ENCODE results near the gene NAAA.

NAAA gene

DNA sequence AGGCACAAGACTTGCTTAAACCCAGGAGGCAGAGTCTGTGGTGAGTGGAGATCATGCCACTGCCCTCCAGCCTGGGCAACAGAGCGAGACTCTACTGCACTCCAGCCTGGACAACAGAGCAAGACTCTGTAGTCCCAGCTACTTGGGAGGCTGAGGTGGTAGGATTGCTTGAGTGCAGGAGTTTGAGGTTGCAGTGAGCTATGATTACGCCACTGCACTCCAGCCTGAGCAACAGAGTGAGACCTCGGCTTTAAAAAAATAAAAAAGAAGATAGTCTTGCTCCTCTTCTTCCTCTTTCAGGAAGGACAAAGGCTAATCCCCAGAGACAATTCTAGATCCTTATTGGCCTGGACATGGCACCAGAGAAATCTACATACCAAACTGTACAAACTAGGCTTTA is 32.8 kb downstream of the NAAA start:
- no peak overlapping the region for H3K4me3 ChIP-seq (ENCODE audit: low read depth, low read length)
- TF ChIP-seq, protein P1, sequence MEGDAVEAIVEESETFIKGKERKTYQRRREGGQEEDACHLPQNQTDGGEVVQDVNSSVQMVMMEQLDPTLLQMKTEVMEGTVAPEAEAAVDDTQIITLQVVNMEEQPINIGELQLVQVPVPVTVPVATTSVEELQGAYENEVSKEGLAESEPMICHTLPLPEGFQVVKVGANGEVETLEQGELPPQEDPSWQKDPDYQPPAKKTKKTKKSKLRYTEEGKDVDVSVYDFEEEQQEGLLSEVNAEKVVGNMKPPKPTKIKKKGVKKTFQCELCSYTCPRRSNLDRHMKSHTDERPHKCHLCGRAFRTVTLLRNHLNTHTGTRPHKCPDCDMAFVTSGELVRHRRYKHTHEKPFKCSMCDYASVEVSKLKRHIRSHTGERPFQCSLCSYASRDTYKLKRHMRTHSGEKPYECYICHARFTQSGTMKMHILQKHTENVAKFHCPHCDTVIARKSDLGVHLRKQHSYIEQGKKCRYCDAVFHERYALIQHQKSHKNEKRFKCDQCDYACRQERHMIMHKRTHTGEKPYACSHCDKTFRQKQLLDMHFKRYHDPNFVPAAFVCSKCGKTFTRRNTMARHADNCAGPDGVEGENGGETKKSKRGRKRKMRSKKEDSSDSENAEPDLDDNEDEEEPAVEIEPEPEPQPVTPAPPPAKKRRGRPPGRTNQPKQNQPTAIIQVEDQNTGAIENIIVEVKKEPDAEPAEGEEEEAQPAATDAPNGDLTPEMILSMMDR (IDR thresholded peaks at IDR 0.05; ENCODE audit: control insufficient read depth, extremely low read depth, insufficient read depth) = no peak
- no peak for DNase-seq (ENCODE audit: low read depth)

DNA sequence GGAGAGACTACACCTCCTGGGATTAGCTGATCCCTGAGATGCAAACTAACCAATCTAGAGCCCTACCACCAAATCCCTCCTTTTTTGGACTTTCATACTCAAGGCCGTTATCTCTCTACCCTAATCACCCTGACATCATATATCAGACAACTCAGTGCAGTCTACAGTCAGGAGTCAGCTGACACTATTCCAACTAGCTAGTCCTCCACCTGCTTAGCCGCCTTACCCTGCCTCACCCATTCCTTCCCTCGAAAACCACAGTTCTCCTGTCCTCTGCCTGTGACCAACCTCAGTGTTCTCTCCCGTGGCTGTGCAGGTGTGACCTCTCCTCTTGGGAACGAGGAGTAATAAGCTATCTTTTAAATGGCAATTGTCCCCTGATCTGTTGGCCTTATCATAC is 36.7 kb downstream of the NAAA start:
- DNase-seq (ENCODE audit: low read depth) = no peak
- no peak overlapping the region for H3K4me3 ChIP-seq (ENCODE audit: low read depth, low read length)
- TF ChIP-seq, protein P1 (IDR thresholded peaks at IDR 0.05; ENCODE audit: control insufficient read depth, extremely low read depth, insufficient read depth) = no peak

DNA sequence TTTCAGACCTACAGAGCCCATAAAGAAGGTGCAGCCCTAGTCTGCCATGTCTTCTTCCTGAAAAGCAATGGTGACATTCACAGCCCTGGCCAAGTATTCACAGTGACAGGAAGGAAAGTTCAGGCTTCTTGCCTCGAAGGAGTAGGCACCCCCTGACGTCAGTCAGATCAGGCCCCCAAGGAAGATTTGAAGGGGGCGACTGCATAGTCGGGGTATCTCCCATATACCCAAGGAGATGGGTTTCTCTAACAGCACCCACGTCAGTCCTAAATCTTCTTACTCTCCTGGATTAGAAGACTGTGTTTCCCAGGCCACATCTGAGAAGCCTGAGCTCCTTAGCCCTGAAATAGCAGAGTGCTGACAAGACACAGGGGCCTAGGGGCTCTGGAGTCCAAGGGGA is 38.5 kb downstream of the NAAA start, which contains the start of gene PPEF2:
TSS of gene PPEF2 (minus strand) at position 101 of the 400 bp plus-strand sequence. CDS start 6,127 bp downstream, outside the sequence.
- no peak for DNase-seq (ENCODE audit: low read depth)
- TF ChIP-seq, protein P1 (IDR thresholded peaks at IDR 0.05; ENCODE audit: control insufficient read depth, extremely low read depth, insufficient read depth) = no peak
- no peak within 1 kb of the TSS for H3K4me3 ChIP-seq (ENCODE audit: low read depth, low read length)

DNA sequence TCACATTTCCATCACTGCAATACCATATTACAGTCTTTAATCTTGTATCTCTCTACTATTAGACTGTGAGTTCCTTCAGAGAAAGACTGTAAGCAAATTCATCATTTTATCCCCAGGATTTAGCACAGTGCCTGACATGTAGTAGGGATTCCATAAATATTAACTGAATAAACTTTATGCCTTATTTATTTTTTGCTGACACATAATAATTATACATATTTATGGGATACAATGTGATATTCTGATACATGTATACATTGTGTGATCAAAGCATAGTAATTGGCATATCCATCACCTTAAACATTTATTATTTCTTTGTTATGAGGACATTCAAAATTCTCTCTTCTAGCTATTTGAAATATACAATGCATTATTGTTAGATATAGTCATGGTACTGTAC is 42.3 kb downstream of the NAAA start:
- DNase-seq (ENCODE audit: low read depth) = no peak
- TF ChIP-seq, protein P1 (IDR thresholded peaks at IDR 0.05; ENCODE audit: control insufficient read depth, extremely low read depth, insufficient read depth) = no peak
- H3K4me3 ChIP-seq (ENCODE audit: low read depth, low read length) = no peak overlapping the region

DNA sequence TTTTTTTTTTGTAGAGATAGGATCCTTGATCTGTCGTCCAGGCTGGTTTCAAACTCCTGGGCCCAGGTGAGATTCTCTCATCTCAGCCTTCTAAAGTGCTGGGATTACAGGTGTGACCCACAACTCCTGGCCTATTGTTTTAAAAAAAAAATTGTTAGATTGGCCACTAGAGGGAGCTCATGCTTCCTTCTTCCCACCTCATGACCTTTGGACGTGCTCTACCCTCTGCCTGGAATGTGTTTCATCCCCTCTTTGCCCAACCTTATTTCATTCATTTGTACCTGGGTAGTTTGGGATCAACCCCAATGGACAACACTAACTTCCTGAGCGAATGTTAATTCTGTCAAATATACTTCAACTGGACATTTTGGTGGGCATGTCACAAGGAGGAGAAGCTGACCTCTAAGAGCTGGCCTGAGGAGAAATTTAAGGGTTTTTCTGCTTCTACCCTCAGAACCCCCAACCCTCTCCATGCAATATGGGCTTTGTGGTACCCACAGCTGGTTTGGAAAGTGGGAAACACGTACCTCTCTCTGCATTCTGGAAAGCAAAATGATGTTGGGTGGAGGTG is 45.0 kb downstream of the NAAA start:
- no peak for DNase-seq (ENCODE audit: low read depth)
- TF ChIP-seq, protein P1 (IDR thresholded peaks at IDR 0.05; ENCODE audit: control insufficient read depth, extremely low read depth, insufficient read depth) = peak; percentile 65
- H3K4me3 ChIP-seq (ENCODE audit: low read depth, low read length) = no peak overlapping the region

DNA sequence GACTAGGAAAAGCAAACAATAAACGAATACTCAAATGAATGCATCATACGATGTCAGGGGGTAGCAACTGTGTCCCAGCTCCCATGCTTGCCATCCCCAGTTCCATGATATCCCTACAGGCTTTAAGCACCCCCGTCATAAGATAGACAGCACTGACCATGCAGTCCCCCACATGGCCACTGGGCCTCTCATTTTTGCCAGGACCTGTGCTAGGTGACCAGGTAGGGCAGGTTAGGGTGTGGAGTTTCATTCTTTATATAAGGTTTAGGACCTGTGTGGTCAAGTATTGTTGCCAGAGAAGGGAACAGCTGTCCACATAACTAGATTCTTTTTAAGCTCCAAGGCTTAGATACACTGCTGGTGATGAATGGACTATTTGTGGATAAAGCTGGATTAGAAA is 48.3 kb downstream of the NAAA start:
- no peak overlapping the region for H3K4me3 ChIP-seq (ENCODE audit: low read depth, low read length)
- DNase-seq (ENCODE audit: low read depth) = no peak
- TF ChIP-seq, protein P1 (IDR thresholded peaks at IDR 0.05; ENCODE audit: control insufficient read depth, extremely low read depth, insufficient read depth) = no peak

DNA sequence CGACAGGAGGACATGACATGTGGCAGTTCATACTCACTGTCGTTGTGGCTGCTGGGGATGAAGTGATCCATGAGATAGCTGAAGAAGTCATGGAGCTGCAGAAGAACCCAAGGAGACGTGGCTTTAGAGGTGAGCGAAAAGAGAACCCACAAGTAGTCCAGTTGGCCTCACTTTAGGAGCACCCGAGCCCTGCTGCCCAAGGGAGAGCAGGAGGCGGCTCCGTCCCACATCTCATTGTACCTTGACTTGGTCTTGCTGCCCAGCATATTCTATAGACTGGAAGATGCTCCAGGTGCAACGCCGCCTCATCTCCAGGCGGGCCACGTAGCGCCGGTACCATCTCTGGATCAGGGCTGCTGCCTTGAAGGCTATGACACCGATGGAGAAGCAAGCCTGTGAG is 49.2 kb downstream of the NAAA start:
- H3K4me3 ChIP-seq (ENCODE audit: low read depth, low read length) = no peak overlapping the region
- TF ChIP-seq, protein P1 (IDR thresholded peaks at IDR 0.05; ENCODE audit: control insufficient read depth, extremely low read depth, insufficient read depth) = no peak
- no peak for DNase-seq (ENCODE audit: low read depth)
